GM21576 (cell line): ENCODE data around the gene POLR3A.
"Not testable (repeated sequence)": the region's sequence is repeated elsewhere in the genome, so short reads cannot be mapped to it uniquely, and the experiment has no call there.

Source experiments
- ATAC-seq: cut with Tn5 transposase; IDR thresholded peaks from one replicate; pipeline ENCODE4 v1.9.1; 2021; ENCODE audit warnings: mild to moderate bottlenecking, moderate library complexity; ENCODE audit not compliant: unreplicated experiment

POLR3A gene

DNA sequence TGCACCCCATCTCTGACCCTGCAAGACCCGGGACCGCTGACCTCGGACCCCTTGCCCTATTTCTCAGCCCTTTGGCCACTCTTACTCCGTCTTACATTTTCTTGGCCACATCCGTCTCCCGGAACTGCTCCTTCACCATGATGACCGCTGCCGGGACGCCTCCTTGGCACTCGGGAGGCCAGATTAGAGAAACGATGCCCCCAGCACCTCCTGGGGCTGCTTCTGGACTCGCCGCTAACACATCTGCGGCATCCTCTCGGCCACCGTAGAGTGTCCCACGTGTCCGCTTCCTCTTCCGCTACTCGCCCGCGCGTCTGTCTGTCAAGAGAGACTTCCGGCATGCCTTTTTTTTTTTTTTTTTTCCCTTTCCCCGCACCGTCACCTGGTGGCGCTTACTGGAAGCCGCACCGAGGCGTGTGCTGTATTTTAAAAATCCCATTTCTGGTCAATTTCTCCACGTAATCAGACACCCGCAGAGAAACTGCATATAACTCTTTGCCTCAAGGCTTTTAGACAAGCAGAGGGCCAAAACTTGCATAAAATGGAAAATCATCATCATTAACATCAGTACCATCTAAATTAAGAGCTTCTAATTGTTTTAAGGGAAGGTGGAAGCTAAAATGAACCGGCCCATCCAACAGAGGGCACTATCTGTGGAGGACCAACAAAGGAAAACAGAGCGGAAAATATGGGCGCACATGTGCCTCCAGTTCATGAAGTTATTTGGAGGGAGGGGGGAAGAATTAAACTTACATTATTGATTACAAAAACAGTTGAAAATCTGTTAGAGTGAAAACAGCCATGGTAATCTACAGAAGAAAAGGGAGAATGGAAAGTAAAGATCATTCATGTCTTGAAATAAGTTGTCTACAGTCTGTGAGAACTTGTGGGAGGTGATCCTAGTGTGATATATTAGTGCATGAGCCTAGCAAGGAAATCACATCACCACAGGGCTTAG, at the start of gene POLR3A:
POLR3A (minus strand) TSS at position 247 of the 958 bp plus-strand sequence; CDS start at position 139, 108 bp downstream.
- peak; percentile 57 for ATAC-seq

DNA sequence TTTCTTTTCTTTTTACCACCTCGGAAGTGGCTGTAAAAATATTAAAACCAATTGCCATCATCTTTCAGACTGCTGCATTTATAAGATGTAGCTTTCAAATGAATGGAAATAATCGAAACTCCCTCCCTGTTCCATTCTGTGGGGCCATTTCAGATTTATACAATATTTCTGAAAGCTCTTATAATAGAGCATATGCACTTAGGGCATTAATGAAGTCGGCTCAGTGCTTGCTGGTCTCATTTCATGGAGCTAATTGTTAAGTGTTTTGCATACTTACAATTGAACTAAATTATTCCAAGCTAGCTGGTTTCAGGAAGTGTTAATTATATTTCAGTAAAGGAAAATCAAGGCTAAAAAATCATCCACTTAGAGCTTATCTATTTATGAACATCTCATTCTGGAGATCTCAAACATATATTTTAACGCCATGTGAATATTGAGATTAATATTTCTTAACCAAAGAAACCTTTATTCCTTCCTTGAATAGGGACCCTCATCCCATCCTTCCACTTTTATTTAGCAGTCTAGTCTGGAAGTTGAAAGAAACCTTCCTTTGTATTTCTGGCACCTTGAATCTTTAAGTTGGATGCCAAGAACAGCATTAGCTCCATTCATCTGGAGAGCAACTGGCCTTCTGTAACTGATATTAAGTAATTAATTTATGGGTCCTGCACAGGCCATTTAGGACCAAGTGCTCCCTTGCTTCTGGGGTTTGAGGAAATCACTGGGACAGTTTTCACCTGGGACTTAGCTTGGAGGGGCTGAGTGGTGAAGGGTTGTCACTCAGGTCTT, 49.4 kb upstream of the POLR3A start:
- no peak for ATAC-seq

DNA sequence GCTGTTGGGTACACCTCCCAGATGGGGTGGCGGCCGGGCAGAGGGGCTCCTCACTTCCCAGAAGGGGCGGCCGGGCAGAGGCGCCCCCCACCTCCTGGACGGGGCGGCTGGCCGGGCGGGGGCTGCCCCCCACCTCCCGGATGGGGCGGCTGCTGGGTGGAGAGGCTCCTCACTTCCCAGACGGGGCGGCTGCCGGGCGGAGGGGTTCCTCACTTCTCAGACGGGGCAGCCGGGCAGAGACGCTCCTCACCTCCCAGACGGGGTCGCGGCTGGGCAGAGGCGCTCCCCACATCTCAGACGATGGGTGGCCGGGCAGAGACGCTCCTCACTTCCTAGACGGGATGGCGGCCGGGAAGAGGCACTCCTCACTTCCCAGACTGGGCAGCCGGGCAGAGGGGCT, 46.5 kb upstream of the POLR3A start:
- not testable (repeated sequence) for ATAC-seq

DNA sequence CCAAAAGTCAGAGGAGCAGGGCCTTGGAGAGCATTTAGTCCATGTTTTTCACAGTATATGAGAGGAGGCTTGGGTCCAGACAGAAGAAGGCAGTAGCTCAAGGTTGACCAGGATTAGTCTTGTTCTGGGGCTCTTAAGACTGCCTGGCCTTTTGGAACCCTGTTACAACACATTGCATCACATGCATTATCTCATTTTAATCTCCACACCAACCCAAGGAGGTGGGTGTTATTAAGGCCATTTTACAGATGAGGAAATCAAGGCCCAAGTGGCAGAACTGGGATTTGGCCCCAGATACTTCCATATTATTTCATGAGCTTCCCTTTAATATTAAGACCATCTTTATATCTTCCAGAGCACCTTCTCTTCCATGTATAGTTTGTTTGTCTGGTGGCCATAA, 43.2 kb upstream of the POLR3A start:
- ATAC-seq = no peak

DNA sequence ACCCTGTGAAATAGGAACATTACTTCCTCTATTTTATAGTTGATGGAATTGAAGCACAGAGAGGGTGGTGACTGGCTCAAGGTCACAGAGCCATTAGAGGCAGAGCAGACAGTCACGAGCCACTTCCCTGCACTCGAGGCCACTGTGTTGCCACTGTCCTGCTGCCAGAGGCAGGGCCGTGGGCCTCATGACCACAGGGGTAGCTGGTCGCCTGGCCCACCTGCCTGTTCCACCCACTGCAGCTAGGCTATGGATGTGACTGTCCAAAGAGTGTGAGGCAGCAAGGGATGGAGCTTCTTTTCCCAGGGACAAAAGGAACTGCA, 42.5 kb upstream of the POLR3A start:
- no peak for ATAC-seq

DNA sequence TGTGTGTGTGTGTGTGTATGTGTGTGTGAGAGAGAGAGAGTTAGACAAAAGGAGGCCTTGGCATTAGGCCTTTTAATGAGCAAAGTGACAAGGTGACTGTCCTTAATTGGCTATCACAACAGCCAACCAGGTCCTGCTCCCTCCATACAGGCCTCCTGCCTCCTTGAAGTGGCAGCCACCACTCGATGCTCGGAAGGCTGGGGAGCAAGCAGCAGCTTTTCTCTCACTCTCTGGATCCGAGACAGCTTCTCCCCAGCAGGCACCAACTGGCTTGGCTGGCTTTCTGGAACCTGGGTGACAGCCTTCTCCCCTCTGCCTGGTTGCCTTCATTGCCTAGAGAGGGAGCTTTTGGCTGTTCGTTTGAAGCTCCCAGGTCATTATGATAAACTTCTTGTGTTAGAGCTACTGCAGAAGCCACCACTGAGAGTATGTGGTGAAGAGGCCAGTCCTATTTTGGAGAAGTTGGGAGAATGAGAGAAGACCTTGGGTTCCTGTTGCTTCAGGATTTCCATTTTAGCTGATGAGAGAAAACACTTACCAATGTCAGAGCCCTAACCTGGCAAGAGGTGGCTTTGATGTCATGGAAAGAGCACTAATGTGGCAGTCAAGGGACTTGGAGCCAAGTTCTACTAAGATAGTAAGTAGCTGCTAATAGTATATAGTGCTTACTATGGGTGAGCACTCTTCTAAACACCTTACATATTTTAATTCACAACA, 42.0 kb upstream of the POLR3A start:
- ATAC-seq = no peak

DNA sequence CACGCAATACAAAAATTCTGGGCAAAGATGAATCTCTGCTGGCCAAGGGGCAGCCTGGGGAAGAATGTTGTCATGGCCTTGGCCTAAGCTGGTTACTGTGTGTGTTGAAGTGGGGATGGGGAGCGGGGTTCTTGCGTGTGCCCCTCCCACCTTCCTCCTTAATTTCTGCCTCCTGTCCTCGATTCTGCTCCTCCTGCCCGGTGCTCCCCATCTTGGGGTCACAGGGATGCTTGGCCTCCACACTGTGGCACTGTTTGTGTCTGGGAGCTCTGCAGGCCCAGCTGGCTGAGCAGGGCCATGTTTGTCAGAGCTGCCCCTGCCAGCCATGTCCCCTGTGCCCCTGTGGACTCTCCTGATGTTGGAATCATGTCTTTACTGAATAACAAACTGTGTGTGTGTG, 41.4 kb upstream of the POLR3A start:
- ATAC-seq = no peak

DNA sequence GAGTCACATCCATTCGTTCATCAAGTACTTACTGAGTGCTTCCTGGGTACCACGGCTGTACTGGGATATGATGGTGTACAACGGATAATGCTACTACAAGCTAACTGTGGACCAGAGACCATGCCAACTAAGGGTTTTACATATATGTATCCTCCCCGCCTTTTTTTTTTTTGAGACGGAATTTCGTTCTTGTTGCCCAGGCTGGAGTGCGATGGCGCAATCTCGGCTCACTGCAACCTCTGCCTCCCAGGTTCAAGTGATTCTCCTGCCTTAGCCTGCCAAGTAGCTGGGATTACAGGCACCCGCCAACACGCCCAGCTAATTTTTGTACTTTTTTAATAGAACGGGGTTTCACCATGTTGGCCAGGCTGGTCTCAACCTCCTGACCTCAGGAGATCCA, 40.7 kb upstream of the POLR3A start:
- not testable (repeated sequence) for ATAC-seq

DNA sequence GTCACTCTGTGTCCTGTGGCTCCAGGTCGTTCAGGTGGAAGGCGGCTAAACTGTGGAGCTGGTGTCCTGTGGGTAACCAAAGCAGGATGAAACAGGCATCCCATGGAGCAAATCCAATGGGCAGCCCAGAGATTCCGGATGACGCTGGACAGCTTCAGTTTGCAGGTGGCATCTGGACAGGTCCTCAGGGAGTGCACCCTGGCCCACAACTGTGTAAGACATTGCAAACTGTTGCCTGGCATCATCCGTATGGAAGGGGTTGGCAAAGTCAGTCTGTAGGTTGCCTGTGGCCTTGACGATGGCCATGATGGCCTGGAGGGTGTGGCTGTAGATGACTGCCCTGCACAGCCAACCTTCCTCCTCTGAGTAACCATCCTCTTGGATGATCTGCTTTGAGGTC, 39.8 kb upstream of the POLR3A start:
- no peak for ATAC-seq

DNA sequence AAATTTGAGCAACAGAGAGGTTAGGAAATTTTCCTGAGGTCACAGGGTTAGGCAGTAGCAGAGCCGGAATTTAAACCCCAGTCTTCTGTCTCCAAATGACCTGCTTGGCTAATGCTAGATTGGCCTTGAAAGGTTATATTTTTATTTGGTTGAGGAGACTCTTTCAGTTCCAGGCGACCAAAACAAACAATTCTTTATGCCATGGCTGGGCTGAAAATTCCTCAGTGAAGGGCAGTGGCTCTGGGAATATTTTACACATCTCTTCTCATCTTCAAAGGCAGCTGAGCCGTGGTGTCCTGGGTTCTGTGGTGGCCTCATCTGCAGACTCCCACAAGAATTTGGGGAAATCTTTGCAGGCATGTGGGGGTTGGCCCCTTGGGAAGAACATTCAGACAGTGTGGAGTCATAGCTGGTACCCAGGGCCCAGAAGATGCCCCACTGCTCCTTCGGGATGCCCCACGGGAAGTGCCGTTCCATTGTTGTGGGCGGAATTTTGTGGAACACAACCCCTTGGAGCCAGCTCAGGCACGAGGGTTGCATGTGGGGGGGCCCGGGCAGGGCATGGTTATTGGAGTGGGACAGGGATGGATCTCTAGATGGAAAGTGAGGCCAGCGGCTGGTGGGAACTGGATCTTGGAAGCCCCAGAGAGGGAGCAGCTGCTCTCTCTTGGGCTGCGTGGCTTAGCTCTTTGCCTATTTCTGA, 37.6 kb upstream of the POLR3A start:
- ATAC-seq = no peak

DNA sequence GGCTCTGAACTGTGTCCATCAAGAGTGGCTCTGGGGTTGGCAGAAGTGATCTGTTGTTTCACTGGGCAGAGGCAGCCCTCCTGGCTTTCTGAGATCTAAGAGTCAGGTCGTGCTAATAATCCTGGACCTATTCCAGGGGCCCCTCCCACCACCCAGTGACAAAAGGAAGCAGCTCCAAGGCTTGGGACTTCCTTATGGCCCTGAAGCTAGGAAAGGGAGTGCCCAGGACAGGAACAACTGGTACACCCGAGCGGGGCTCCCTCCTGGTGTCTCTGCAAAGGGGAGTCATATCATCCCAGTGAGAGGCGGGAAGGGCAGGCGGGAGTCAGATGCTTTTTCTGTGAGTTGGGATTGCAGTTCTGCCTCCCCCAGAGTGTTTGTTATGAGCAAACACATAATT, 36.7 kb upstream of the POLR3A start:
- ATAC-seq = no peak

DNA sequence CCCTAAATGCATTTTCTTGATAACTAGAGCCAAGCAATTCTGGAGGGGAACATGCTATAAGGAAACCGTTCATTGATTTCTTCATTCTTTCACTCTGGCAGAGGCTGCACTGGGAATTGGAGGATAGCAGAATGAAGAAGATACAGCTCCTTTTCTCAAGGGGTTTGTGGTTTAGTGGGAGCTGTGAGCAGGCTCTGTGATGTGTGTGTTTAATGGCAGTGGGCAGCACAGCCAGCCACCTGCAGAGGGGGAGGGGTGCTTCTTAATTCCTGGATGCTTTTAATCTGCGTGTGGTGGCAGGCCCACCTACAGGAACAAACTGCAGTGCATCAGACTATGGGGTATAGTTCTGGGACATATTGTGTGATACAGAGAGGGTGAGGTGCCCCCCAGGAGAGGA, 36.3 kb upstream of the POLR3A start:
- ATAC-seq = no peak

DNA sequence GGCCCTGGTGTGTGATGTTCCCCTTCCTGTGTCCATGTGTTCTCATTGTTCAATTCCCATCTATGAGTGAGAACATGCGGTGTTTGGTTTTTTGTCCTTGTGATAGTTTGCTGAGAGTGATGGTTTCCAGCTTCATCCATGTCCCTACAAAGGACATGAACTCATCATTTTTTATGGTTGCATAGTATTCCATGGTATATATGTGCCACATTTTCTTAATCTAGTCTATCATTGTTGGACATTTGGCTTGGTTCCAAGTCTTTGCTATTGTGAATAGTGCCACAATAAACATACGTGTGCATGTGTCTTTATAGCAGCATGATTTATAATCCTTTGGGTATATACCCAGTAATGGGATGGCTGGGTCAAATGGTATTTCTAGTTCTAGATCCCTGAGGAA, 35.6 kb upstream of the POLR3A start:
- ATAC-seq = not testable (repeated sequence)

DNA sequence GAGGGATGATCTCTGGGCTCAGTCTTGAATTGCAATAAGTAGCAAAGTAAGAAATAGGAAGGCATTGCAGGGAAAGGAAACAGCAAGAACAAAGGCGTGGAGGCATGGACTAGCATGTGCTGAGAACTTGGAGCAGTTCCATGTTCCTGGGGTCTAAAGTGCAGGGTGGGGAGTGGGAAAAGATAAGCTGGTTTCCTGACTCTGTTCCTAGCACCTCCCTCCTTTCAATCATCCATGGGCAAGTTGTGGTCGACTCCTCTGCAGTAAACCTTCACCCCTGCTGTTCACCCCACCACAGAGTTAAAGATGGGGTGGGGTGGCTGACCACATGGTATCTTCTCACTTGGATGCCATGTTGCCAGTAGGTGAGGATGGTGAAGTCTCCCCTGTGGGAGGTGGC, 33.9 kb upstream of the POLR3A start:
- no peak for ATAC-seq

DNA sequence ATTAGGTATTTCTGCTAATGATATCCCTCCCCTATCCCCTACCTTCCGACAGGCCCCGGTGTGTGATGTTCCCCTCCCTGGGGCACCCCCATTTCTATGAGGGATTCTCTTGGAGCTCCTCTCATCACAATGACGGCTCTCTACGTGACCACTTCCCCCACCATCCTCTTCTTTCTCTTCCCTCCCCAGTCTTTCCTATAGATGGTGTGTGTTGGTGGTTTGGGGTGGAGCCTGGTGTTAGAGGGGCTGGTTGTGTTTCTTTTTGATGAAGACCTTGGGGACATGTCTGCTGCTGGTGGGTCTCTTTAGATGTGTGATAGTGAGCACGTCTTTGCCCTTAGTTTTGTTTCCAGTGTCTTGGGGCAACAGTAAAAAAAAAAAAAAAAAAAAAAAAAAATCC, 33.0 kb upstream of the POLR3A start:
- no peak for ATAC-seq

DNA sequence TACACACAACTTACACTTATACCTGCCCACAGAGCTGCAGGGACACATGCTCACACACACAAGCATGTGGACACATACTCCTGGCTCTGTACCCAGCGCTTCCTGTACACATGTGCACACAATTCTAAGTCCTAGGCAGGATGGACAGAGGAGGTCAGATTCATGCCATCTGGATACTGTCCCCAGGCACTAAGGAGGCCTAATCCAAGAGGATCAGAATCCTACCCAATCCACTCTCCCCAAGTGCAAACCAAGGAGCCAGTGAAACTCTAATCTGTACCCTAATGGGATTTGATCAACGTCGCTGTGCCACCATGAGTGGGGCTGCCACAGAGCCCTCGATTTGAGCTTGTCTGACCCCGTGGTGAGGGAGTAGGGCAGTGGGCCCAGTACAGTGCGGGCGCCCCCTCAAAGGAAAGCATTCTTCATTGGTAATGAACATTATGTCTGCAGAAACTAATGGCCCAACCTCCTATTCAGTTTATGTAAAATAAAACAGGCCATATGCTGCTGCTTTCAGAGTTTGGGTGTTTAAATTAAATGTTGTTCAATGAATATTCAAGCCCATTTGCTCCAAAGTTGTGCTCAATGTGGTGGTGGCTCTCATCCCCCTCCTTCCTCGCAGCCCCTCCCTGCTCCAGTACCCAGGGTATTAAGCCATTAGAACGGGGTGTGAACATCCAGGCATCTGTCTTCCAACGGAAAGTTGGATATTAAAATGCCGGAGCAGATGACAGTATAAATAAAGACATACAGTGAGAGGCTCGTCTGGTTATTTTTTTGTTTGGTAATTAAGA, 30.8 kb upstream of the POLR3A start:
- ATAC-seq = no peak

DNA sequence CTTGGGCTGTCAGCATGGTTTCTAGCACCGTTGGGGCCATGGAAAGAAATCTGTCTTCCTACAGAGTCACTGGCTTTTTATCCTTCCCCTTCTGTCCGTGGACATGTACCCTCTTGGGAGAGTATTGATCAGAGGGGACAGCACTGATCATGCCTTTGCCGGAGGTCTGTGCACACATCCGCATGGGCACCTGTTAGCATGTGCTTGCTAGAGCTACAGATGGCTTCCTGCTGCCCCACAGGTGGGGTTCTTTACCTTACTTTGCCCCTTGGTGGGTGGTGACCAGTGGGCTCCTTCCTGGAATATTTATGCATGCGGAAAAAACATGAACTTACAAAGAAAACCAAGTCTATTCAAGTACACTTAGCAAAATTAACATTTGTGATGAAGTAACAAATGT, 29.2 kb upstream of the POLR3A start:
- ATAC-seq = no peak

DNA sequence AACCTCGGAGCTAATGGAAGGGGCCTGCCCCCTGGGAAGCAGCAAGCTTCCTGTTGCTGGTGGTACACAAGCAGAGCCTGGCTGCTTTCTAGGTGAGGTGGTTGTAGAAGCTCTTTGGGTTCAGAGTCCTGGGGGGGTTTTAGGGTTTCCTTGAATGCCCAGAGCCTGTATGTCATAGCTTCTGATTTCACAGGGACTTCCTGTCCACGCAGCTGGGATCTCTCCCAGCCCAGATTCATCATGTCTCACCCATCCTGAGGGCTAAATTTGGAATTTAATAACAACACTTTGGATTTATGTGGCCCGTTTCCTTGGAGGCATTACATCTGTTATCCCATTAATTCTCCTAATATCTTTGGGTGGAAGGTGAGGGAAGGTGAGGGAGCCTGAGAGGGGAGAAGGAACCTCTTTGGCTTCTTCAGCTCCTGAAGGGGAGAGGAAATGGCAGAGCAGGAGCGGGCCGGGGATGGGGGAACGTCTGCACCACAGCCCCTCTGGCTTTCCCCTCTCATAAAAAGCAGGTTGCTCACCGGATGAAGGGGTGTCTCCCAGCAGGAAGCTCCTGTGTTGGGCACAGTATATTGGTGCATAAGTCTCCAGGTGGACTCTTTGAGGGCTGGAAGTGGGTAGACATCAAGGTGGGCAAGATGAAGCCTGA, 24.0 kb upstream of the POLR3A start:
- ATAC-seq = no peak

DNA sequence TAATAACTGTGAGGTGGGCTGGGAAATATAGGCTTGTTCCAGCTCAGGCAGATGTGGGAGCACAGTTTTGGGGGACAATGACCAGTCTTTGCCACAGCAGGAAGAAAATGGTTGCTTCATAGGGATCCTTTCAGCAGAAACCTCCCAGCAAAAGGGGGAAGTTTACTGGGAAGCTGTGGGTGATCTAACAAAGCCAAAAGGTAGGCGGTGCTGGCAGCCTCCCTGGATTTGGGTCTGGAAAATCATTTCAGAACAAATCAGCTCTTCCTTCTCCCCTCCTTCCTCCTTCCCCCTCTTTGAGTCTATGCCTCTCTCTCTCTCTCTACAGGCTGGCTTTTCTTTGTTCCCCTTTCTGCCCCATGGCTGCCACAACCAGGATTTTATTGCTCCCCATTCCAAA, 20.5 kb upstream of the POLR3A start:
- no peak for ATAC-seq
